Upper lobe of left lung (tissue), 6 donors: ENCODE measurements around the gene NEURL3. TPM values are rescaled to one million over a fixed set of nuclear protein-coding genes. Genes with fewer than 3 reads are reported as not detected.

ENCODE experiments used
- ATAC-seq, 2 donors: fragments of 200-7000 bp; cut with Tn5 transposase; one replicate each; pipeline ENCODE4 v1.9.1; 2022; ENCODE audit warnings: mild to moderate bottlenecking in 2 of 2, moderate library complexity in 2 of 2; ENCODE audit not compliant: low FRiP score in 2 of 2
- DNase-seq, 2 donors: peaks; one replicate each; pipeline ENCODE4 v3.0.0-alpha.2; 2019 to 2020
- H3K27ac ChIP-seq, 4 donors: fragments of 200-600 bp; sonication (generic); one replicate each; pipeline ENCODE4 v1.5.1; 2016 to 2019
- H3K27me3 ChIP-seq, 4 donors: fragments of 200-600 bp; sonication (generic); one replicate each; pipeline ENCODE4 v1.5.1; 2017 to 2019
- H3K36me3 ChIP-seq, 4 donors: fragments of 200-600 bp; sonication (generic); one replicate each; pipeline ENCODE4 v1.5.1; 2016 to 2019
- H3K4me1 ChIP-seq, 4 donors: fragments of 200-600 bp; sonication (generic); one replicate each; pipeline ENCODE4 v1.5.1; 2018 to 2019
- H3K4me3 ChIP-seq, 4 donors: fragments of 200-600 bp; sonication (generic); one replicate each; pipeline ENCODE4 v1.5.1; 2017 to 2019; ENCODE audit warnings: mild to moderate bottlenecking in 2 of 4, moderate library complexity in 1 of 4
- H3K9me3 ChIP-seq, 4 donors: fragments of 200-600 bp; sonication (generic); one replicate each; pipeline ENCODE4 v1.5.1; 2018 to 2019
- CTCF ChIP-seq, 6 experiments: fragments of 450-650 bp in 4 of 6; fragments of 200-600 bp in 2 of 6; sonication (generic) in 2 of 6; IDR thresholded peaks; one replicate each; pipeline ENCODE4 v1.5.1; 2016 to 2019; ENCODE audit warnings: antibody characterized with exemption in 6 of 6
- EP300 ChIP-seq, 4 donors: sonication (generic); formaldehyde crosslinking; IDR thresholded peaks; one replicate each; pipeline ENCODE4 v1.5.1; 2017; ENCODE audit warnings: antibody characterized with exemption in 4 of 4, control low read depth in 2 of 4
- POLR2A ChIP-seq, 4 donors: fragments of 450-650 bp; IDR thresholded peaks; one replicate each; pipeline ENCODE4 v1.5.1; 2016 to 2017; ENCODE audit warnings: antibody characterized with exemption in 4 of 4, mild to moderate bottlenecking in 2 of 4
- POLR2AphosphoS5 ChIP-seq, 2 donors: sonication (generic); formaldehyde crosslinking; IDR thresholded peaks; one replicate each; pipeline ENCODE4 v1.5.1; 2017; ENCODE audit warnings: antibody characterized with exemption in 2 of 2
- WGBS, 2 donors: methylation state at CpG; one replicate each; pipeline ENCODE4 v1.1.5; 2017 to 2018; 5-methylcytosine and 5-hydroxymethylcytosine counted together
- total RNA-seq, 6 donors: library from RNA; depleted of rRNA in 4 of 6; stranded (reverse); fragments of >200 nt in 4 of 6; gene quantifications; one replicate each; pipeline versions ENCODE4 v1.1.0 to v1.2.1, GENCODE V29; 2016 to 2021
- donor health status: DM: no; HTN: no; CAD: no; lungs with moderate emphysema.
- donor health status: DM: no; HTN: yes; CAD: no; lungs with severe emphysema.

The NEURL3 gene
- total RNA-seq, 6 donors from 2014 or later: 0.61 to 2.6 (median 1.1) TPM; not detected in 3

GRCh38 chr2:96489663-96490062 is 15.5 kb downstream of the NEURL3 start:
- Histone ChIP-seq H3K36me3 (no peaks in the 10 kb centered on the region), H3K4me3 (no peak overlapping the region), H3K27ac (no peak overlapping the region), H3K4me1 (peaks cover 4 to 16% (median 11%) of the 10 kb centered on the region in 4 donors), H3K27me3 (no peaks in the 10 kb centered on the region), H3K9me3 (peaks cover 0 to 6% (median 2%) of the 10 kb centered on the region in 4 donors)
- ATAC-seq (peak in 1 of 2 donors; percentile 54), DNase-seq (no peak)
- no peak for TF ChIP-seq POLR2A (IDR thresholded peaks at IDR 0.05)
- TF ChIP-seq EP300 (IDR thresholded peaks at IDR 0.05): no peak
- no peak for TF ChIP-seq CTCF (IDR thresholded peaks at IDR 0.05)
- TF ChIP-seq POLR2AphosphoS5 (IDR thresholded peaks at IDR 0.05): no peak
- WGBS, 2 donors: 64 to 71% methylated on average over 1 of the region's 1 CpG

- H3K36me3 ChIP-seq: no peaks in the 10 kb centered on the region
- H3K4me3 ChIP-seq: no peak overlapping the region
- 88 to 89% methylated on average over 3 of the region's 3 CpGs for WGBS, 2 donors
- TF ChIP-seq EP300 (IDR thresholded peaks at IDR 0.05) (no peak), CTCF (IDR thresholded peaks at IDR 0.05) (no peak), POLR2A (IDR thresholded peaks at IDR 0.05) (no peak), POLR2AphosphoS5 (IDR thresholded peaks at IDR 0.05) (no peak)
- ATAC-seq: no peak
- H3K27ac ChIP-seq: no peak overlapping the region
- DNase-seq: no peak
- H3K27me3 ChIP-seq: no peaks in the 10 kb centered on the region
- peaks cover 4 to 17% (median 11%) of the 10 kb centered on the region in 4 donors for H3K4me1 ChIP-seq
- H3K9me3 ChIP-seq: peaks cover 0 to 2% (median under 1%) of the 10 kb centered on the region in 4 donors
Measured at GRCh38 chr2:96489261-96489660, 15.9 kb downstream of the NEURL3 start.

- no peak for TF ChIP-seq EP300 (IDR thresholded peaks at IDR 0.05)
- TF ChIP-seq POLR2AphosphoS5 (IDR thresholded peaks at IDR 0.05): no peak
- TF ChIP-seq POLR2A (IDR thresholded peaks at IDR 0.05): no peak
- no peak for TF ChIP-seq CTCF (IDR thresholded peaks at IDR 0.05)
- WGBS, 2 donors: 45 to 50% methylated on average over 3 of the region's 3 CpGs
Measured at GRCh38 chr2:96486696-96487095, 18.5 kb downstream of the NEURL3 start.

GRCh38 chr2:96485751-96486651 is 19.2 kb downstream of the NEURL3 start:
- Histone ChIP-seq H3K27me3 (no peaks in the 10 kb centered on the region), H3K4me1 (peaks cover 4 to 23% (median 11%) of the 10 kb centered on the region in 4 donors), H3K36me3 (no peaks in the 10 kb centered on the region), H3K4me3 (peak overlapping the region; percentile 16 to 56 (median 45)), H3K27ac (peak overlapping the region; percentile 89 to 97 (median 90)), H3K9me3 (no peaks in the 10 kb centered on the region)
- TF ChIP-seq EP300 (IDR thresholded peaks at IDR 0.05) (peak in 2 of 4 donors; percentile 4 to 60), POLR2A (IDR thresholded peaks at IDR 0.05) (peak in 3 of 4 donors; percentile 57 to 85 (median 64)), POLR2AphosphoS5 (IDR thresholded peaks at IDR 0.05) (peak; percentile 71 to 94), CTCF (IDR thresholded peaks at IDR 0.05) (peak in 1 of 6 experiments; percentile 6)
- 14 to 18% methylated on average over 32 to 33 of the region's 33 CpGs for WGBS, 2 donors
- DNase-seq (peak; percentile 79 to 87), ATAC-seq (peak; percentile 84 to 91)

More at GRCh38 chr2:96486696-96487095, 18.5 kb downstream of the NEURL3 start:
- H3K4me3 ChIP-seq: peak overlapping the region in 3 of 4 donors; percentile 36 to 56 (median 54)
- peak overlapping the region; percentile 89 to 97 (median 90) for H3K27ac ChIP-seq
- ATAC-seq: no peak
- no peak for DNase-seq
- peaks cover 4 to 23% (median 11%) of the 10 kb centered on the region in 4 donors for H3K4me1 ChIP-seq
- no peaks in the 10 kb centered on the region for H3K27me3 ChIP-seq
- H3K36me3 ChIP-seq: no peaks in the 10 kb centered on the region
- no peaks in the 10 kb centered on the region for H3K9me3 ChIP-seq
